DOHH2 (cell line): ENCODE results near the gene IQGAP1.

Experiments used
- H3F3A ChIP-seq: fragments of 200-600 bp; sonication (generic), shearing (Covaris generic); 2 replicates; pipeline ENCODE4 v1.6.0; 2016; ENCODE audit warnings: antibody characterized with exemption, mild to moderate bottlenecking; ENCODE audit not compliant: control insufficient read depth, insufficient read depth
- H3K27ac ChIP-seq: fragments of 200-600 bp; sonication (generic); 2 replicates; pipeline ENCODE4 v1.5.1; 2014; ENCODE audit warnings: low read depth, mild to moderate bottlenecking, low read length, moderate library complexity
- H3K27me3 ChIP-seq: fragments of 200-600 bp; sonication (generic); 2 replicates; pipeline ENCODE4 v1.6.1; 2014; ENCODE audit warnings: mild to moderate bottlenecking, low read length, mixed read lengths; ENCODE audit not compliant: control insufficient read depth
- H3K36me3 ChIP-seq: fragments of 200-600 bp; sonication (generic); 2 replicates; pipeline ENCODE4 v1.6.1; 2014; ENCODE audit warnings: mild to moderate bottlenecking, low read length, moderate library complexity, mixed read lengths; ENCODE audit not compliant: control insufficient read depth
- H3K4me1 ChIP-seq: fragments of 200-600 bp; sonication (generic); 2 replicates; pipeline ENCODE4 v1.6.1; 2014; ENCODE audit warnings: mild to moderate bottlenecking, low read length, mixed read lengths; ENCODE audit not compliant: control insufficient read depth
- H3K4me2 ChIP-seq: fragments of 200-600 bp; sonication (generic); 2 replicates; pipeline ENCODE4 v1.6.0; 2014; ENCODE audit warnings: mild to moderate bottlenecking, low read length, moderate library complexity
- H3K4me3 ChIP-seq: fragments of 200-600 bp; sonication (generic); 2 replicates; pipeline ENCODE4 v1.5.1; 2014; ENCODE audit warnings: mild to moderate bottlenecking, low read length, mixed read lengths
- H3K79me2 ChIP-seq: fragments of 200-600 bp; sonication (generic); 2 replicates; pipeline ENCODE4 v1.6.1; 2014; ENCODE audit warnings: mild to moderate bottlenecking, low read length, mixed read lengths; ENCODE audit not compliant: control insufficient read depth
- H3K9me2 ChIP-seq: fragments of 200-600 bp; sonication (generic); replicated peaks from 2 replicates; pipeline ENCODE4 v1.6.1; 2014; ENCODE audit warnings: mild to moderate bottlenecking, low read length, mixed read lengths; ENCODE audit not compliant: control insufficient read depth
- H3K9me3 ChIP-seq: fragments of 200-600 bp; sonication (generic); 2 replicates; pipeline ENCODE4 v1.6.1; 2014; ENCODE audit warnings: antibody characterized with exemption, low read length, mixed read lengths; ENCODE audit not compliant: control insufficient read depth, insufficient read depth
- H4K20me1 ChIP-seq: fragments of 200-600 bp; sonication (generic); 2 replicates; pipeline ENCODE4 v1.6.0; 2014; ENCODE audit warnings: low read depth, mild to moderate bottlenecking, antibody characterized with exemption, low read length, moderate library complexity; ENCODE audit not compliant: control insufficient read depth, insufficient read depth
- EZH2phosphoT487 ChIP-seq: fragments of 200-600 bp; sonication (generic); IDR thresholded peaks from 2 replicates; pipeline ENCODE4 v1.6.1; 2017; ENCODE audit warnings: borderline replicate concordance, mild to moderate bottlenecking, antibody characterized with exemption, low read length, moderate library complexity, mixed read lengths
- TF ChIP-seq, protein P1 (sequence below): fragments of 200-600 bp; sonication (generic); IDR thresholded peaks from one replicate; pipeline ENCODE4 v1.5.1; 2014; ENCODE audit warnings: antibody characterized with exemption, mild to moderate bottlenecking, low read depth, low read length; ENCODE audit not compliant: poor library complexity, severe bottlenecking

IQGAP1 gene

GRCh38 chr15:90458061-90458460, 70.0 kb downstream of the IQGAP1 start:
- TF ChIP-seq, protein P1, sequence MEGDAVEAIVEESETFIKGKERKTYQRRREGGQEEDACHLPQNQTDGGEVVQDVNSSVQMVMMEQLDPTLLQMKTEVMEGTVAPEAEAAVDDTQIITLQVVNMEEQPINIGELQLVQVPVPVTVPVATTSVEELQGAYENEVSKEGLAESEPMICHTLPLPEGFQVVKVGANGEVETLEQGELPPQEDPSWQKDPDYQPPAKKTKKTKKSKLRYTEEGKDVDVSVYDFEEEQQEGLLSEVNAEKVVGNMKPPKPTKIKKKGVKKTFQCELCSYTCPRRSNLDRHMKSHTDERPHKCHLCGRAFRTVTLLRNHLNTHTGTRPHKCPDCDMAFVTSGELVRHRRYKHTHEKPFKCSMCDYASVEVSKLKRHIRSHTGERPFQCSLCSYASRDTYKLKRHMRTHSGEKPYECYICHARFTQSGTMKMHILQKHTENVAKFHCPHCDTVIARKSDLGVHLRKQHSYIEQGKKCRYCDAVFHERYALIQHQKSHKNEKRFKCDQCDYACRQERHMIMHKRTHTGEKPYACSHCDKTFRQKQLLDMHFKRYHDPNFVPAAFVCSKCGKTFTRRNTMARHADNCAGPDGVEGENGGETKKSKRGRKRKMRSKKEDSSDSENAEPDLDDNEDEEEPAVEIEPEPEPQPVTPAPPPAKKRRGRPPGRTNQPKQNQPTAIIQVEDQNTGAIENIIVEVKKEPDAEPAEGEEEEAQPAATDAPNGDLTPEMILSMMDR, result no peak
- no peak for TF ChIP-seq EZH2phosphoT487
- Histone ChIP-seq H3K27ac (no peak overlapping the region), H3F3A (no peaks in the 10 kb centered on the region), H3K4me1 (no peaks in the 10 kb centered on the region), H3K9me2 (no peaks in the 10 kb centered on the region), H3K4me3 (no peak overlapping the region), H3K27me3 (no peaks in the 10 kb centered on the region), H4K20me1 (no peaks in the 10 kb centered on the region), H3K9me3 (no peaks in the 10 kb centered on the region), H3K79me2 (no peaks in the 10 kb centered on the region), H3K36me3 (peaks cover 73% of the 10 kb centered on the region), H3K4me2 (no peak overlapping the region)

GRCh38 chr15:90459368-90459767, 71.3 kb downstream of the IQGAP1 start:
- TF ChIP-seq EZH2phosphoT487, result no peak
- TF ChIP-seq, protein P1, result no peak
- no peaks in the 10 kb centered on the region for H3K4me1 ChIP-seq
- no peaks in the 10 kb centered on the region for H3K79me2 ChIP-seq
- H3K4me2 ChIP-seq, result no peak overlapping the region
- no peaks in the 10 kb centered on the region for H3K27me3 ChIP-seq
- H4K20me1 ChIP-seq, result 0 out of 2 replicates have a peak, but pooled peaks cover 3% of the 10 kb centered on the region
- no peak overlapping the region for H3K4me3 ChIP-seq
- H3K9me2 ChIP-seq, result no peaks in the 10 kb centered on the region
- peaks cover 73% of the 10 kb centered on the region for H3K36me3 ChIP-seq
- no peaks in the 10 kb centered on the region for H3K9me3 ChIP-seq
- no peak overlapping the region for H3K27ac ChIP-seq
- H3F3A ChIP-seq, result no peaks in the 10 kb centered on the region

DNA sequence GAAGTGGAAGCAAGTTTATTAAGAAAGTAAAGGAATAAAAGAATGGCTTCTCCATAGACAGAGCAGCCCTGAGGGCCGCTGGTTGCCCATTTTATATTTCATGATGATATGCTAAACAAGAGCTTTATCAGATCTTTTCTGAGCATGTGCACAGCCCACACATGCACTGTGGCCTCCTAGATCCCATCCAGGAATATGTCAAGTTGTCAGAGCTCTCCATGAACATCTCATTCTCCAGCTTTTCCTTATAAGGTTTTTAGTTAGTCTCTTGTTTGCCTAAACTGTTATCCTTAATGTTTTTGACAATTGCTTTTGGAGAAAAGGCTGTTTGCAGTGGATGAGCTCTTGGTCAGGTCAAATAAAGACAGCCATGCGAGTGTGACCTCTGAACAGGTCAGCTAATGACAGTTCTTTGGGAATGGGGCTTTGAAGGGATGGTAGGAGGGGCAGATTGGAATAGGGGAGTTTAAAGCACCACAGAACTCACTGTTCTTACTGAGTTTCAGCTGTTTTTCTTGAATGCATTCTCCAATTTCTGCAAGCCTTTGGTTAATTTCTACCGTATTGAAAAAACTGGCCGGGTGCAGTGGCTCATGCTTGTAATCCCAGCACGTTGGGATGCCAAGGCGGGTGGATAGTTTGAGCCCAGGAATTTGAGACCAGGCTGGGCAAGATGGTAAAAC, 72.2 kb downstream of the IQGAP1 start:
- H3K27ac ChIP-seq, result no peak overlapping the region
- H3K79me2 ChIP-seq, result no peaks in the 10 kb centered on the region
- no peak overlapping the region for H3K4me3 ChIP-seq

More for the DNA sequence above, 72.2 kb downstream of the IQGAP1 start:
- H3F3A ChIP-seq, result no peaks in the 10 kb centered on the region
- no peaks in the 10 kb centered on the region for H3K9me3 ChIP-seq
- 0 out of 2 replicates have a peak, but pooled peaks cover 3% of the 10 kb centered on the region for H4K20me1 ChIP-seq
- H3K4me1 ChIP-seq, result no peaks in the 10 kb centered on the region
- no peak for TF ChIP-seq EZH2phosphoT487
- TF ChIP-seq, protein P1, result no peak
- no peaks in the 10 kb centered on the region for H3K27me3 ChIP-seq
- peaks cover 70% of the 10 kb centered on the region for H3K36me3 ChIP-seq
- no peak overlapping the region for H3K4me2 ChIP-seq
- no peaks in the 10 kb centered on the region for H3K9me2 ChIP-seq
